Occipital lobe (tissue), 2 donors: ENCODE results near the gene FBXO17. TPM values are rescaled to one million over a fixed set of nuclear protein-coding genes. Genes with fewer than 3 reads are reported as not detected.
"Not testable (repeated sequence)": the region's sequence is repeated elsewhere in the genome, so short reads cannot be mapped to it uniquely, and the experiment has no call there.

Experiments
- DNase-seq: peaks from one replicate; lab custom pipeline; 2025; lab: John Stamatoyannopoulos, UW
- total RNA-seq: library from RNA; depleted of rRNA; stranded (reverse); fragments of >200 nt; gene quantifications from one replicate; pipeline ENCODE4 v1.2.3, GENCODE V29; 2014

FBXO17 gene
- total RNA-seq, result 3.6 TPM

GRCh38 chr19:38975214-38975860 is at the start of gene FBXO17:
TSS of gene FBXO17 (minus strand) at chr19:38975742. CDS start at chr19:38950319, 25,423 bp downstream.
- peak; percentile 66 for DNase-seq

GRCh38 chr19:39024875-39025641 is 49.5 kb upstream of the FBXO17 start:
- no peak for DNase-seq

- no peak for DNase-seq
Observed at GRCh38 chr19:39021063-39021462, 45.5 kb upstream of the FBXO17 start.

GRCh38 chr19:39017646-39018045 is 42.1 kb upstream of the FBXO17 start:
- no peak for DNase-seq

- DNase-seq, result no peak
Observed at GRCh38 chr19:39017026-39017425, 41.5 kb upstream of the FBXO17 start.

- no peak for DNase-seq
Observed at GRCh38 chr19:39014037-39014436, 38.5 kb upstream of the FBXO17 start.

- DNase-seq, result no peak
Observed at GRCh38 chr19:39009001-39009400, 33.5 kb upstream of the FBXO17 start.

- no peak for DNase-seq
Observed at GRCh38 chr19:39008137-39008536, 32.6 kb upstream of the FBXO17 start.

- no peak for DNase-seq
Observed at GRCh38 chr19:39007096-39007495, 31.6 kb upstream of the FBXO17 start.

GRCh38 chr19:39004403-39004802 is 28.9 kb upstream of the FBXO17 start:
- DNase-seq, result no peak

- no peak for DNase-seq
Observed at GRCh38 chr19:39003796-39004195, 28.3 kb upstream of the FBXO17 start.

GRCh38 chr19:39003188-39003587 is 27.6 kb upstream of the FBXO17 start:
- DNase-seq, result no peak

GRCh38 chr19:39001041-39001440 is 25.5 kb upstream of the FBXO17 start:
- no peak for DNase-seq

- not testable (repeated sequence) for DNase-seq
Observed at GRCh38 chr19:38997576-38997975, 22.0 kb upstream of the FBXO17 start.

- DNase-seq, result no peak
Observed at GRCh38 chr19:38993271-38993670, 17.7 kb upstream of the FBXO17 start.

GRCh38 chr19:38990949-38991697 is 15.6 kb upstream of the FBXO17 start:
- DNase-seq, result no peak

GRCh38 chr19:38989614-38990013 is 14.1 kb upstream of the FBXO17 start:
- not testable (repeated sequence) for DNase-seq

- DNase-seq, result no peak
Observed at GRCh38 chr19:38989066-38989605, 13.6 kb upstream of the FBXO17 start.

- DNase-seq, result not testable (repeated sequence)
Observed at GRCh38 chr19:38988627-38989026, 13.1 kb upstream of the FBXO17 start.

- DNase-seq, result not testable (repeated sequence)
Observed at GRCh38 chr19:38987745-38988144, 12.2 kb upstream of the FBXO17 start.

GRCh38 chr19:38985262-38985661 is 9.7 kb upstream of the FBXO17 start:
- DNase-seq, result no peak
